HG02798 (cell line): ENCODE measurements around the gene ISOC2.
"Not testable (repeated sequence)": the region's sequence is repeated elsewhere in the genome, so short reads cannot be mapped to it uniquely, and the experiment has no call there.

Source experiments
- ATAC-seq: cut with Tn5 transposase; IDR thresholded peaks from one replicate; pipeline ENCODE4 v1.9.1; 2021; ENCODE audit warnings: mild to moderate bottlenecking; ENCODE audit not compliant: unreplicated experiment, poor library complexity

Gene ISOC2

DNA sequence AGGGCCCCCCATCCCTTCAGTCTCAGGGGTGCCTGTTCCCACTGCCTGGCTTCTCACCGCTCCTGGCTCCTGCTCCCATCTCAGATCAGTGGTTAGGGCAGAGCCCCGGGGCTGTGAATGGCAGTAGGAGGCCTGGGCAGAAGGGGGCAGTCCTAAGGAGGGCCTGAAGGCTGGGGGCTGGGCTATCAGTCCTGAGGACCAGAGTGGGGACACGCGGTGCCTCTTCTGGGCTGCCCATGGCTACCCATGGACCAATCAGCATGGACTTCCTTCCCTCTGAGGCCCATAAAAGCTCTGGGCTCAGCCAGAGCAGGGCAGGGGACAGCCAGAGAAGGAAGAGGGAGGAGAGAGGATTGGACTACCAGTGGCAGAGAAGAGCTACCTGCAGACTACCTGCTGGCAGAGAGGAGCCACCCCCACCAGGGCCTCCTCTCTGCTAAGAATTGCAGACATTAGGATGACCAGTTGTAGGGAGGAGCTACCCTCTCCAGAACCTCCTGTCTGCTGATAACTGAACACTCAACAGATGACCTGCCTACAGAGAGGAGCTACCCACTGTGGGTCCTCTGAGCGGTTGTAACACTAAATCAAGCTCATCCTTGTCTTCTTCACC lies 41.7 kb downstream of the ISOC2 start:
- ATAC-seq: no peak

- no peak for ATAC-seq
Measured at GRCh38 chr19:55419103-55419502, 42.3 kb downstream of the ISOC2 start.

- no peak for ATAC-seq
Measured at GRCh38 chr19:55418185-55418584, 43.3 kb downstream of the ISOC2 start.

- no peak for ATAC-seq
Measured at GRCh38 chr19:55410168-55410567, 51.3 kb downstream of the ISOC2 start.

DNA sequence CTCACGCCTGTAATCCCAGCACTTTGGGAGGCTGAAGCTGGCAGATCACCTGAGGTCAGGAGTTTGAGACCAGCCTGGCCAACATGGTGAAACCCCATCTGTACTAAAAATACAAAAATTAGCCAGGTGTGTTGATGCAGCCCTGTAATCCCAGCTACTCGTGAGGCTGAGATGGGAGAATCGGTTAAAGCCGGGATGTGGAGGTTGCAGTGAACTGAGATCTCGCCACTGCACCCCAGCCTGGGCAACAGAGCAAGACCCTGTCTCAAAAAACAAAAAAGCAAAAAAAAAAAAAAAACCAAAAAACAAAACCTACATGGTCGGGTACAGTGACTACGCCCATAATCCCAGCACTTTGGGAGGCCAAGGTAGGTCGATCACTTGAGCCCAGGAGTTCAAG lies 52.3 kb downstream of the ISOC2 start:
- not testable (repeated sequence) for ATAC-seq

- no peak for ATAC-seq
Measured at GRCh38 chr19:55408533-55408872, 52.9 kb downstream of the ISOC2 start.

GRCh38 chr19:55407800-55408532 lies 53.5 kb downstream of the ISOC2 start:
- peak; percentile 80 for ATAC-seq

- ATAC-seq: not testable (repeated sequence)
Measured at GRCh38 chr19:55407550-55407799, 54.0 kb downstream of the ISOC2 start, which contains the start of gene UBE2S. Gene UBE2S (minus strand): TSS chr19:55407788. CDS start chr19:55407589, 199 bp downstream.

DNA sequence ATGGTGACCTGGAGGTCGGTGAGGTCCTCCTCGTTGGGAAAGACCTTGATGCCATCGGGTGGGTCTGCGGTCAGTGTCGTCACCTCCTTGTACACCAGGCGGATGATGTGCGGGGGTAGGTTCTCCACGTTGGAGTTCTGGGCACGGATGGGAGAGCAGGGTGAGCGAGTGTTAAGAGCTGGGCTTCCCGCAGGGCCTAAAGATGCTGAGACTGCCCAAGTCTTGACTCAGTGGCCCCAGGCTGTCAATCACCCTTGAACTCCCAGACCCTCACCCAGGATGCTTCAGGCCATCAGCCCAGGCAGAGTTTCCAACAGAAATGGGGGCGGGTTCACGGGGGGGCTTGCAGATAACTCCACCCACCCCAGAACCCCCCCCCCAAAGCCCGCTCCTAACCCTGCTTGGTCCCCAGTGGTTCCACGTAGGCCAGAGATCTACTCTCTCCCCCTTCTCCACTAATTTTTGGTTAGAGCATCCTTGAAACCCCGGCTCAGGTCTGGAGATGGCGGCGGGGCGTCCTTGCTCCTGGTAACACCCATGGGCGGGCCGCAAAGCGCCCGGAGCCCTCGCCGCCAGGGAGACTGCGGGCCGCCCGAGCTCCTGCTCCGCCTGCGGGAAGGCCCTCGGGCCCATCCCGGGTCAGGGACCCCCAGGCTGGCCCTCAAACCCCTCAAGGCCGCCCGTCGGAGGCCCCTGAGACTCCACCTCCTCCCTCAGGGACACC lies 54.5 kb downstream of the ISOC2 start:
- ATAC-seq: no peak

- ATAC-seq: no peak
Measured at GRCh38 chr19:55406091-55406825, 55.2 kb downstream of the ISOC2 start.

DNA sequence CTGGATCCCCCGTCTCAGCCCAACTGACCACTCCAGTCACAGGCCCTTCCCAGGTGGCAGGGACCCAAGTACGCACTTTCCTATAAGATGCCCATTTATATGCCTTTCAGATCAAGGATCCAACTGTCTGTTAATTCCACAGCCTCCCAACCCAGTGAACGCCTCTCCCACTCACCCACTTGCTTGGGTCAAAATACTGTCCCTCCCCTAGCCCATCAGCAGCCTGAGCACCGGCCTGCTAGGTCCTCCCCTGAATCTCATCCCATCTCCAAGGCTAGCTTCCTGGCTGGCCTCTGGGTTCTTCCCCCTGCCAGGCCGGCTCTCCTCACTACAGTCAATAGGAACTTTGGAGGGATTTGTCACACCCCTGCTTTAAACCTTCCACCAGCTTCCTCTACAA lies 55.8 kb downstream of the ISOC2 start:
- ATAC-seq: no peak
